OCI-LY3 (cell line): ENCODE results near the gene MACF1.

Experiments used
- H2AFZ ChIP-seq: fragments of 200-600, 300-600 bp; shearing (Covaris generic); 2 replicates; pipeline ENCODE4 v1.6.0; 2014; ENCODE audit warnings: antibody characterized with exemption, low read depth, low read length
- H3K27ac ChIP-seq: fragments of 200-600, 300-600 bp; sonication (generic); 2 replicates; pipeline ENCODE4 v1.5.1; 2014; ENCODE audit warnings: mild to moderate bottlenecking, low read length, moderate library complexity, mixed read lengths
- H3K27me3 ChIP-seq: fragments of 200-600, 300-600 bp; sonication (generic); 2 replicates; pipeline ENCODE4 v1.6.1; 2014; ENCODE audit warnings: low read depth, low read length, mixed read lengths
- H3K36me3 ChIP-seq: fragments of 200-600, 300-600 bp; sonication (generic); replicated peaks from 2 replicates; pipeline ENCODE3; 2014; ENCODE audit warnings: low read depth, low read length, mixed read lengths
- H3K4me1 ChIP-seq: fragments of 300-600, 200-600 bp; sonication (generic); 2 replicates; pipeline ENCODE4 v1.6.1; 2014; ENCODE audit warnings: low read length, mixed read lengths
- H3K4me2 ChIP-seq: fragments of 200-600, 300-600 bp; sonication (generic); 2 replicates; pipeline ENCODE4 v1.6.1; 2014; ENCODE audit warnings: low read length, mixed read lengths
- H3K4me3 ChIP-seq: fragments of 300-600, 200-600 bp; sonication (generic); 2 replicates; pipeline ENCODE4 v1.5.1; 2014; ENCODE audit warnings: antibody characterized with exemption, mild to moderate bottlenecking, low read length, moderate library complexity
- H3K79me2 ChIP-seq: fragments of 300-600, 200-600 bp; shearing (Covaris generic); 2 replicates; pipeline ENCODE4 v1.6.1; 2014; ENCODE audit warnings: mild to moderate bottlenecking, low read length, mixed read lengths
- H3K9ac ChIP-seq: fragments of 300-600, 200-600 bp; shearing (Covaris generic); 2 replicates; pipeline ENCODE4 v1.6.0; 2014; ENCODE audit warnings: mild to moderate bottlenecking, low read length, moderate library complexity
- H3K9me3 ChIP-seq: fragments of 200-600, 300-600 bp; shearing (Covaris generic); 2 replicates; pipeline ENCODE4 v1.6.1; 2014; ENCODE audit warnings: low read length, mixed read lengths; ENCODE audit not compliant: insufficient read depth
- H4K20me1 ChIP-seq: fragments of 200-600, 300-600 bp; sonication (generic); 2 replicates; pipeline ENCODE4 v1.6.1; 2016; ENCODE audit warnings: low read length, mixed read lengths; ENCODE audit not compliant: insufficient read depth
- EZH2phosphoT487 ChIP-seq: fragments of 200-600 bp; shearing (Covaris generic); IDR thresholded peaks from 2 replicates; pipeline ENCODE4 v1.6.1; 2018; ENCODE audit warnings: antibody characterized with exemption, mixed run types, low read depth
- TF ChIP-seq, protein P1 (sequence below): fragments of 200-600, 300-600 bp; sonication (generic); IDR thresholded peaks from 2 replicates; pipeline ENCODE4 v1.5.1; 2014; ENCODE audit warnings: antibody characterized with exemption, low read length, low read depth

The MACF1 gene

DNA sequence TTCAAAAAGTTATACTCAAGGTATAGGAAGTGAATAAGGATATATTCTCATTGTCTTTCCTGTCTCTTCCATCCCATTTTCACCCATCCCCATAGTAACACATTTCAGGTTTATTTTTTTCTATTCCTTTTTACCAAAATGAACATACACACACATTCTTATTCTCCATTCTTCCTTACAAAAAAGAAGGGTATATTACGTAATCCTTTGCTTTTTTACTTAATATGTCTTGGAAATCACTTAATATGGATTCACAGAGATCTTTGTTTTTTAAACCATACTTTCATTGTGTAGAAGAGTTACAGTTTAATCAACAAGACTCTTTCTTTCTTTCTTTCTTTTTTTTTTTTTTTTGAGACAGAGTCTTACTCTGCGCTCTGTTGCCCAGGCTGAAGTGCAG, 158.8 kb downstream of the MACF1 start:
- Histone ChIP-seq H2AFZ (no peak overlapping the region), H3K4me2 (no peak overlapping the region), H3K27ac (no peak overlapping the region), H3K9ac (no peak overlapping the region), H3K4me1 (no peaks in the 10 kb centered on the region), H4K20me1 (no peaks in the 10 kb centered on the region), H3K79me2 (no peaks in the 10 kb centered on the region), H3K27me3 (no peaks in the 10 kb centered on the region), H3K36me3 (peaks cover 2% of the 10 kb centered on the region), H3K9me3 (no peaks in the 10 kb centered on the region), H3K4me3 (no peak overlapping the region)
- TF ChIP-seq, protein P1, sequence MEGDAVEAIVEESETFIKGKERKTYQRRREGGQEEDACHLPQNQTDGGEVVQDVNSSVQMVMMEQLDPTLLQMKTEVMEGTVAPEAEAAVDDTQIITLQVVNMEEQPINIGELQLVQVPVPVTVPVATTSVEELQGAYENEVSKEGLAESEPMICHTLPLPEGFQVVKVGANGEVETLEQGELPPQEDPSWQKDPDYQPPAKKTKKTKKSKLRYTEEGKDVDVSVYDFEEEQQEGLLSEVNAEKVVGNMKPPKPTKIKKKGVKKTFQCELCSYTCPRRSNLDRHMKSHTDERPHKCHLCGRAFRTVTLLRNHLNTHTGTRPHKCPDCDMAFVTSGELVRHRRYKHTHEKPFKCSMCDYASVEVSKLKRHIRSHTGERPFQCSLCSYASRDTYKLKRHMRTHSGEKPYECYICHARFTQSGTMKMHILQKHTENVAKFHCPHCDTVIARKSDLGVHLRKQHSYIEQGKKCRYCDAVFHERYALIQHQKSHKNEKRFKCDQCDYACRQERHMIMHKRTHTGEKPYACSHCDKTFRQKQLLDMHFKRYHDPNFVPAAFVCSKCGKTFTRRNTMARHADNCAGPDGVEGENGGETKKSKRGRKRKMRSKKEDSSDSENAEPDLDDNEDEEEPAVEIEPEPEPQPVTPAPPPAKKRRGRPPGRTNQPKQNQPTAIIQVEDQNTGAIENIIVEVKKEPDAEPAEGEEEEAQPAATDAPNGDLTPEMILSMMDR = no peak
- TF ChIP-seq EZH2phosphoT487 = no peak

DNA sequence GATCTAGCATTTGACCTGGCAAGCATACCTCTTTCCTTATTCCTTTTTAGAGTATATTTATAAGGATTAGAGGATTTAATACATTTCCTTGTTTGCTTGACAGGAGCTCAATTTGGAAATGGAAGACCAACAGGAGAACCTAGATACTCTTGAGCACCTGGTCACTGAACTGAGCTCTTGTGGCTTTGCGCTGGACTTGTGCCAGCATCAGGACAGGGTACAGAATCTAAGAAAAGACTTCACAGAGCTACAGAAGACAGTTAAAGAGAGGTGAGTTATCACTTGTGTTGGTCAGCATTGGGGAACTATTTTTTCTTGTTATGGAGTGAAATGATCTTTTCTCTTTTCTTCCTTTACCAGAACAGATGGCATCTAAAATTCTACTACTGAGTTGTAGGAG, 163.6 kb downstream of the MACF1 start:
- no peaks in the 10 kb centered on the region for H3K79me2 ChIP-seq
- no peak overlapping the region for H3K9ac ChIP-seq
- no peak for TF ChIP-seq EZH2phosphoT487
- TF ChIP-seq, protein P1 = no peak
- H2AFZ ChIP-seq = no peak overlapping the region
- no peaks in the 10 kb centered on the region for H3K9me3 ChIP-seq
- no peak overlapping the region for H3K27ac ChIP-seq
- no peaks in the 10 kb centered on the region for H4K20me1 ChIP-seq
- no peak overlapping the region for H3K4me2 ChIP-seq
- H3K27me3 ChIP-seq = no peaks in the 10 kb centered on the region
- no peak overlapping the region for H3K4me3 ChIP-seq
- H3K4me1 ChIP-seq = no peaks in the 10 kb centered on the region
- H3K36me3 ChIP-seq = peaks cover 6% of the 10 kb centered on the region

DNA sequence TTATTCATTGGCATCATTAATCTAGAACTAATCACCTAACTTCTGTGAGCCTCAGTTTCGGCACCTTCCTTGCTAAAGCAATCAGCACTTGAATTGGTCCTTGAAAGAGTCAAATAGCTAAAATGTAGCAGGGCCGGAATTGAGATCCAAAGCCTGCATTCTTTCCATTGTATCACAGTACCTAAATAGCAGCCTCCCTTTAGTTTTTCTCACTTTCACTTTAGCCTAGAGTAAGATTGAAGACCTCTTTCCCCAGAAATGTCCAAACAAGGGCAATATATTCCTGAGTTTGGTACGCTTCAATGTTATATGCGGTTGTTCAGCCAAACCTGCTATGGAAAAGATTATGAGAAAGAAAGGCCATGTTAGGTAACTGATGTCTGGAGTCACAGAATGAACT, 165.1 kb downstream of the MACF1 start:
- no peak overlapping the region for H3K9ac ChIP-seq
- H3K79me2 ChIP-seq = no peaks in the 10 kb centered on the region
- H3K36me3 ChIP-seq = peaks cover 6% of the 10 kb centered on the region
- H2AFZ ChIP-seq = no peak overlapping the region
- no peak for TF ChIP-seq EZH2phosphoT487
- no peak overlapping the region for H3K27ac ChIP-seq
- H3K4me3 ChIP-seq = no peak overlapping the region
- H3K4me2 ChIP-seq = no peak overlapping the region
- no peaks in the 10 kb centered on the region for H3K9me3 ChIP-seq
- H4K20me1 ChIP-seq = no peaks in the 10 kb centered on the region
- H3K4me1 ChIP-seq = no peaks in the 10 kb centered on the region
- no peaks in the 10 kb centered on the region for H3K27me3 ChIP-seq

DNA sequence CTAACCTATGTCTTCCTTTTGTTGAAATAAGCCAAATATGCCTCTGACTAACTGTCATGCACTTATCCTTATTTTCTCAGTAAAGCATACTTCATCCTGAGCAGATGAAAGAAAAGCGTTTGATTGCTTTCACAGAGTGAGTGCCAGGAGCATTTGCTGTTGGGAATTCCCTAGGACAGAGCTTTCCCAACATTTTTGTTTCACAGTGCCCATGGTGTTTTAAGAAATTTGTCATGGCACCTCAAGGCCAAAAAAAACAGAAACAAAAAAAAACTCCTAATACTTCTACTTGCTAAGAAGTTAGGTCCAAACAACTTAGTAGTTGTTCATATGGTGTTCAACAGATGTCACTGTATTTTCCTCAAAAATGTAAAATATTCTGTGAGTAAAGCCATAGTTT, 166.1 kb downstream of the MACF1 start:
- no peaks in the 10 kb centered on the region for H4K20me1 ChIP-seq
- H3K79me2 ChIP-seq = no peaks in the 10 kb centered on the region
- peaks cover 6% of the 10 kb centered on the region for H3K36me3 ChIP-seq
- H3K4me2 ChIP-seq = no peak overlapping the region
- H2AFZ ChIP-seq = no peak overlapping the region
- H3K4me3 ChIP-seq = no peak overlapping the region
- H3K27me3 ChIP-seq = no peaks in the 10 kb centered on the region
- no peaks in the 10 kb centered on the region for H3K9me3 ChIP-seq
- no peak overlapping the region for H3K27ac ChIP-seq
- H3K4me1 ChIP-seq = no peaks in the 10 kb centered on the region
- no peak overlapping the region for H3K9ac ChIP-seq
- TF ChIP-seq, protein P1 = no peak
- TF ChIP-seq EZH2phosphoT487 = no peak

DNA sequence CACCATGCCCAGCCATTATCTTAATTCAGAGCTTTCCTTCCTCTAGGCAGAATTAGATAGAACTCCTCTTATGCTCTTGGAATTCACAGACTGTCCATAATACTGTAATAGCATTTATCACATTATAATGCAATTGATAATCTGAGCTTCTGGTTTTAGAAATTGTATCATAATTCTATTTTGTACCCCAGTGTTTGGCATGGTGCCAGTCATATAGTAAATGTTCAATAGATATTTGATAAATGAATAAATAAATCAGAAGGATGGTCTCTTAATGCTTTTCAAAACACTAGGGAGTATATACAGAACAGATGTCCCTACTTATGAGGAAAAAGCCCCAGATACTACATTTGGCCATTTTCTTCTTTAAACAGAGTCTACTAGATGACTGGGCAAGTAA, 167.6 kb downstream of the MACF1 start:
- no peaks in the 10 kb centered on the region for H3K27me3 ChIP-seq
- H3K36me3 ChIP-seq = peaks cover 6% of the 10 kb centered on the region
- no peaks in the 10 kb centered on the region for H3K79me2 ChIP-seq
- no peak overlapping the region for H3K4me2 ChIP-seq
- H3K4me1 ChIP-seq = no peaks in the 10 kb centered on the region
- H3K9ac ChIP-seq = no peak overlapping the region
- H2AFZ ChIP-seq = no peak overlapping the region
- H4K20me1 ChIP-seq = no peaks in the 10 kb centered on the region
- no peak overlapping the region for H3K4me3 ChIP-seq
- no peaks in the 10 kb centered on the region for H3K9me3 ChIP-seq
- TF ChIP-seq, protein P1 = no peak
- TF ChIP-seq EZH2phosphoT487 = no peak
- H3K27ac ChIP-seq = no peak overlapping the region
